IMR-90 (cell line): ENCODE data around the gene MFRP. TPM values are rescaled to one million over a fixed set of nuclear protein-coding genes. Genes with fewer than 3 reads are reported as not detected.

Source experiments
- ATAC-seq: fragments of 200-7000 bp; cut with Tn5 transposase; 2 replicates; pipeline ENCODE4 v1.9.1; 2020; ENCODE audit warnings: low read depth, mild to moderate bottlenecking, moderate library complexity
- BruUV-seq: library from RNA; stranded (reverse); fragments of 400-500 nt; replicated peaks from 2 replicates; lab custom pipeline; 2021; lab: Mats Ljungman, UMichigan
- CTCF ChIA-PET: fragments of 300-600 bp; formaldehyde crosslinking; extraction: SDS; loops from one replicate; lab custom pipeline; 2021; ENCODE audit warnings: antibody characterized with exemption; lab: Yijun Ruan, JAX
- POLR2A ChIA-PET: fragments of 300-600 bp; sonication (Branson Sonifier 250); formaldehyde crosslinking; loops from one replicate; lab custom pipeline; 2022; ENCODE audit warnings: antibody characterized with exemption; ENCODE audit not compliant: unreplicated experiment; lab: Charles Lee
- DNase-seq: peaks from one replicate; pipeline ENCODE4 v3.0.0; 2013
- H2AFZ ChIP-seq: replicated peaks from 2 replicates; pipeline ENCODE3; 2013; ENCODE audit warnings: low read length, mild to moderate bottlenecking; ENCODE audit not compliant: poor library complexity
- H2AK5ac ChIP-seq: 2 replicates; pipeline ENCODE4 v1.6.1; 2013; ENCODE audit warnings: low read depth, low read length, inconsistent platforms
- H2AK9ac ChIP-seq: replicated peaks from 2 replicates; pipeline ENCODE3; 2013; ENCODE audit warnings: mild to moderate bottlenecking, low read depth, low read length, moderate library complexity; ENCODE audit not compliant: poor library complexity
- H2BK120ac ChIP-seq: 2 replicates; pipeline ENCODE4 v1.6.1; 2013; ENCODE audit warnings: low read depth, low read length, inconsistent platforms
- H2BK15ac ChIP-seq: 3 replicates; pipeline ENCODE4 v1.6.1; 2013; ENCODE audit warnings: low read depth, low read length, inconsistent platforms
- H2BK20ac ChIP-seq: 2 replicates; pipeline ENCODE4 v1.6.1; 2013; ENCODE audit warnings: low read depth, mild to moderate bottlenecking, inconsistent platforms, low read length, moderate library complexity
- H2BK5ac ChIP-seq: 2 replicates; pipeline ENCODE4 v1.6.1; 2013; ENCODE audit warnings: mild to moderate bottlenecking, low read depth, low read length, inconsistent platforms; ENCODE audit not compliant: poor library complexity, severe bottlenecking
- H3K14ac ChIP-seq: replicated peaks from 2 replicates; pipeline ENCODE4 v1.6.1; 2013; ENCODE audit warnings: low read depth, low read length, inconsistent platforms
- H3K18ac ChIP-seq: 2 replicates; pipeline ENCODE4 v1.6.1; 2013; ENCODE audit warnings: low read depth, low read length, control low read depth
- H3K23ac ChIP-seq: 2 replicates; pipeline ENCODE4 v1.6.1; 2013; ENCODE audit warnings: low read depth, low read length, inconsistent platforms
- H3K27ac ChIP-seq: 2 replicates; pipeline ENCODE4 v1.5.1; 2013; ENCODE audit warnings: mild to moderate bottlenecking, control low read depth, low read length; ENCODE audit not compliant: insufficient read depth
- H3K27me3 ChIP-seq: 2 replicates; pipeline ENCODE4 v1.6.1; 2013; ENCODE audit warnings: low read length; ENCODE audit not compliant: control insufficient read depth, insufficient read depth
- H3K36me3 ChIP-seq: 2 replicates; pipeline ENCODE4 v1.6.1; 2013; ENCODE audit warnings: low read length, mixed read lengths; ENCODE audit not compliant: control insufficient read depth, insufficient read depth
- H3K4ac ChIP-seq: 2 replicates; pipeline ENCODE4 v1.6.1; 2013; ENCODE audit warnings: low read depth, low read length, inconsistent platforms
- H3K4me1 ChIP-seq: 2 replicates; pipeline ENCODE4 v1.6.1; 2013; ENCODE audit warnings: low read length, mixed read lengths; ENCODE audit not compliant: control insufficient read depth, insufficient read depth
- H3K4me2 ChIP-seq: 2 replicates; pipeline ENCODE4 v1.6.1; 2013; ENCODE audit warnings: low read depth, mild to moderate bottlenecking, control low read depth, low read length, moderate library complexity
- H3K4me3 ChIP-seq: 2 replicates; pipeline ENCODE4 v1.5.1; 2013; ENCODE audit warnings: low read depth, mild to moderate bottlenecking, control low read depth, low read length, moderate library complexity; ENCODE audit not compliant: insufficient read depth
- H3K56ac ChIP-seq: 2 replicates; pipeline ENCODE4 v1.6.1; 2013; ENCODE audit warnings: low read length, inconsistent platforms; ENCODE audit not compliant: insufficient read depth; ENCODE audit errors: extremely low read depth
- H3K79me1 ChIP-seq, 2 experiments: 2 replicates each; pipeline ENCODE4 v1.6.1; 2013; ENCODE audit warnings: low read length in 2 of 2, inconsistent platforms in 1 of 2, low read depth in 1 of 2
- H3K9ac ChIP-seq: 2 replicates; pipeline ENCODE4 v1.6.1; 2013; ENCODE audit warnings: low read depth, low read length, control low read depth
- H3K9me1 ChIP-seq: 2 replicates; pipeline ENCODE4 v1.6.1; 2013; ENCODE audit warnings: low read length, inconsistent platforms; ENCODE audit not compliant: insufficient read depth
- H3K9me3 ChIP-seq: 2 replicates; pipeline ENCODE4 v1.6.1; 2013; ENCODE audit warnings: low read length; ENCODE audit not compliant: control insufficient read depth, insufficient read depth
- H4K20me1 ChIP-seq: 2 replicates; pipeline ENCODE4 v1.6.1; 2013; ENCODE audit warnings: low read length, inconsistent platforms; ENCODE audit not compliant: insufficient read depth
- H4K5ac ChIP-seq: 2 replicates; pipeline ENCODE4 v1.6.1; 2013; ENCODE audit warnings: mild to moderate bottlenecking, low read depth, low read length, control low read depth
- H4K8ac ChIP-seq, 2 experiments: 2 replicates each; pipeline ENCODE4 v1.6.1; 2013; ENCODE audit warnings: low read depth in 2 of 2, low read length in 2 of 2, control low read depth in 1 of 2, inconsistent platforms in 1 of 2
- H4K91ac ChIP-seq: 2 replicates; pipeline ENCODE4 v1.6.1; 2013; ENCODE audit warnings: low read depth, low read length, inconsistent platforms; ENCODE audit not compliant: insufficient read depth
- BHLHE40 ChIP-seq: fragments of 150-350 bp; IDR thresholded peaks from 2 replicates; pipeline ENCODE4 v1.6.1; 2016; ENCODE audit warnings: mild to moderate bottlenecking, low read depth, low read length
- CEBPB ChIP-seq: IDR thresholded peaks from 2 replicates; pipeline ENCODE4 v1.6.1; 2012; ENCODE audit warnings: low read depth, low read length, improper control_type of control experiment
- CHD1 ChIP-seq: IDR thresholded peaks from 2 replicates; pipeline ENCODE4 v1.6.1; 2012; ENCODE audit warnings: low read depth, low read length, improper control_type of control experiment
- FOS ChIP-seq: fragments of 150-350 bp; IDR thresholded peaks from 2 replicates; pipeline ENCODE4 v1.6.1; 2016; ENCODE audit warnings: low read depth, low read length
- MAFK ChIP-seq: IDR thresholded peaks from 2 replicates; pipeline ENCODE4 v1.6.1; 2012; ENCODE audit warnings: low read depth, low read length, improper control_type of control experiment
- MAZ ChIP-seq: IDR thresholded peaks from 2 replicates; pipeline ENCODE4 v1.6.1; 2012; ENCODE audit warnings: low read depth, mild to moderate bottlenecking, low read length, improper control_type of control experiment, moderate library complexity, borderline replicate concordance
- MXI1 ChIP-seq: IDR thresholded peaks from 2 replicates; pipeline ENCODE4 v1.6.1; 2012; ENCODE audit warnings: low read depth, mild to moderate bottlenecking, low read length, moderate library complexity, borderline replicate concordance
- NFE2L2 ChIP-seq: fragments of 150-350 bp; IDR thresholded peaks from 2 replicates; pipeline ENCODE4 v1.6.1; 2016; ENCODE audit warnings: low read depth, mild to moderate bottlenecking, low read length
- POLR2A ChIP-seq: IDR thresholded peaks from 2 replicates; pipeline ENCODE4 v1.6.1; 2012; ENCODE audit warnings: mild to moderate bottlenecking, low read depth, low read length
- RAD21 ChIP-seq: IDR thresholded peaks from 2 replicates; pipeline ENCODE4 v1.6.1; 2012; ENCODE audit warnings: low read length, improper control_type of control experiment
- RCOR1 ChIP-seq: IDR thresholded peaks from 2 replicates; pipeline ENCODE4 v1.6.1; 2012; ENCODE audit warnings: mild to moderate bottlenecking, low read length, improper control_type of control experiment; ENCODE audit not compliant: insufficient replicate concordance
- RFX5 ChIP-seq: IDR thresholded peaks from 2 replicates; pipeline ENCODE4 v1.8.0; 2012; ENCODE audit warnings: low read depth, mild to moderate bottlenecking, low read length, moderate library complexity
- SMC3 ChIP-seq: fragments of 150-350 bp; IDR thresholded peaks from 2 replicates; pipeline ENCODE4 v1.6.1; 2016; ENCODE audit warnings: low read depth, mild to moderate bottlenecking, antibody characterized with exemption, low read length, moderate library complexity
- WGBS, 2 experiments: methylation state at CpG; one replicate each; pipeline versions ENCODE4 v1.1.5 to v1.1.7; 2013; ENCODE audit warnings: missing lambda C conversion rate in 2 of 2; ENCODE audit not compliant: insufficient read length in 1 of 2; ENCODE audit errors: extremely low coverage in 2 of 2; 5-methylcytosine and 5-hydroxymethylcytosine counted together
- dilution Hi-C: fragments of 300-500 bp; cut with HindIII; formaldehyde crosslinking; loops from one replicate; pipeline ENCODE4 v1.14.3; 2018; ENCODE audit warnings: low sequenced_read_pairs; ENCODE audit not compliant: unreplicated experiment
- in situ Hi-C: fragments of 300-500 bp; cut with MboI; formaldehyde crosslinking; loops from 3 replicates; pipeline ENCODE4 v1.14.3; 2019; ENCODE audit warnings: low sequenced_read_pairs, inconsistent platforms, mixed read lengths
- intact Hi-C: fragments of 100-400 bp; cut with micrococcal nuclease; formaldehyde crosslinking; loops from 2 replicates; pipeline ENCODE4 v1.10.0; 2022
- polyA plus RNA-seq, 3 experiments: library from polyadenylated mRNA; depleted of rRNA; stranded (reverse); fragments of >200 nt; gene quantifications; 2 replicates each; pipeline ENCODE4 v1.2.3, GENCODE V29; 2012; ENCODE audit warnings: low replicate concordance in 1 of 3
- total RNA-seq: library from RNA; depleted of rRNA; stranded (reverse); fragments of >200 nt; gene quantifications from 2 replicates; pipeline ENCODE4 v1.2.3, GENCODE V29; 2012
- TF ChIP-seq, protein P1 (sequence below): fragments of 150-350 bp; IDR thresholded peaks from 2 replicates; pipeline ENCODE4 v1.6.1; 2017; ENCODE audit warnings: mild to moderate bottlenecking, antibody characterized with exemption, low read length, low read depth
- TF ChIP-seq, protein P2 (sequence below): conservative IDR thresholded peaks from 2 replicates; pipeline ENCODE4 v1.5.1; 2012; ENCODE audit warnings: mild to moderate bottlenecking, low read depth, low read length, improper control_type of control experiment
- TF ChIP-seq, protein P3 (sequence below): fragments of 150-350 bp; IDR thresholded peaks from 2 replicates; pipeline ENCODE4 v1.6.1; 2016; ENCODE audit warnings: low read depth, mild to moderate bottlenecking, low read length, moderate library complexity, borderline replicate concordance

MFRP gene
- total and polyA plus RNA-seq, 2 of the 4 experiments (the other 2 are of a cell fraction), result not detected

- Histone ChIP-seq H3K23ac (no peak overlapping the region), H3K4me2 (no peak overlapping the region), H3K36me3 (peaks cover 61% of the 10 kb centered on the region), H3K18ac (no peak overlapping the region), H4K91ac (no peak overlapping the region), H3K4me1 (peaks cover 17% of the 10 kb centered on the region), H2AK9ac (no peak overlapping the region), H3K4ac (no peak overlapping the region), H2AK5ac (no peak overlapping the region), H3K27me3 (no peaks in the 10 kb centered on the region), H4K20me1 (peaks cover 21% of the 10 kb centered on the region), H3K9me3 (no peaks in the 10 kb centered on the region), H3K9me1 (peaks cover 17% of the 10 kb centered on the region; the same call in 1 of the 2 replicates), H2BK5ac (no peak overlapping the region), H3K14ac (no peak overlapping the region), H3K27ac (no peak overlapping the region), H4K8ac (no peak overlapping the region), H2BK15ac (no peak overlapping the region), H3K56ac (no peak overlapping the region), H3K4me3 (no peak overlapping the region), H3K79me1 (peaks cover 10 to 44% of the 10 kb centered on the region in 2 experiments; a peak in 3 of 4 replicates), H3K9ac (no peak overlapping the region), H4K5ac (no peak overlapping the region), H2AFZ (no peak overlapping the region), H2BK120ac (no peak overlapping the region), H2BK20ac (no peak overlapping the region)
- 94% methylated on average over 17 of the region's 20 CpGs; no CpG with 5 or more reads in 1 of the 2 experiments for WGBS, 2 experiments
- dilution Hi-C loops (no loop called here), intact Hi-C loops (no loop called here), in situ Hi-C loops (no loop called here)
- TF ChIP-seq MXI1 (no peak), POLR2A (no peak), RAD21 (no peak), NFE2L2 (no peak), SMC3 (no peak), RCOR1 (no peak), BHLHE40 (no peak), RFX5 (no peak), CHD1 (no peak), FOS (no peak), CEBPB (no peak), MAFK (no peak), MAZ (no peak)
- TF ChIP-seq, protein P1, sequence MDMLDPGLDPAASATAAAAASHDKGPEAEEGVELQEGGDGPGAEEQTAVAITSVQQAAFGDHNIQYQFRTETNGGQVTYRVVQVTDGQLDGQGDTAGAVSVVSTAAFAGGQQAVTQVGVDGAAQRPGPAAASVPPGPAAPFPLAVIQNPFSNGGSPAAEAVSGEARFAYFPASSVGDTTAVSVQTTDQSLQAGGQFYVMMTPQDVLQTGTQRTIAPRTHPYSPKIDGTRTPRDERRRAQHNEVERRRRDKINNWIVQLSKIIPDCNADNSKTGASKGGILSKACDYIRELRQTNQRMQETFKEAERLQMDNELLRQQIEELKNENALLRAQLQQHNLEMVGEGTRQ, result no peak
- TF ChIP-seq, protein P2, sequence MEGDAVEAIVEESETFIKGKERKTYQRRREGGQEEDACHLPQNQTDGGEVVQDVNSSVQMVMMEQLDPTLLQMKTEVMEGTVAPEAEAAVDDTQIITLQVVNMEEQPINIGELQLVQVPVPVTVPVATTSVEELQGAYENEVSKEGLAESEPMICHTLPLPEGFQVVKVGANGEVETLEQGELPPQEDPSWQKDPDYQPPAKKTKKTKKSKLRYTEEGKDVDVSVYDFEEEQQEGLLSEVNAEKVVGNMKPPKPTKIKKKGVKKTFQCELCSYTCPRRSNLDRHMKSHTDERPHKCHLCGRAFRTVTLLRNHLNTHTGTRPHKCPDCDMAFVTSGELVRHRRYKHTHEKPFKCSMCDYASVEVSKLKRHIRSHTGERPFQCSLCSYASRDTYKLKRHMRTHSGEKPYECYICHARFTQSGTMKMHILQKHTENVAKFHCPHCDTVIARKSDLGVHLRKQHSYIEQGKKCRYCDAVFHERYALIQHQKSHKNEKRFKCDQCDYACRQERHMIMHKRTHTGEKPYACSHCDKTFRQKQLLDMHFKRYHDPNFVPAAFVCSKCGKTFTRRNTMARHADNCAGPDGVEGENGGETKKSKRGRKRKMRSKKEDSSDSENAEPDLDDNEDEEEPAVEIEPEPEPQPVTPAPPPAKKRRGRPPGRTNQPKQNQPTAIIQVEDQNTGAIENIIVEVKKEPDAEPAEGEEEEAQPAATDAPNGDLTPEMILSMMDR, result no peak
- TF ChIP-seq, protein P3, sequence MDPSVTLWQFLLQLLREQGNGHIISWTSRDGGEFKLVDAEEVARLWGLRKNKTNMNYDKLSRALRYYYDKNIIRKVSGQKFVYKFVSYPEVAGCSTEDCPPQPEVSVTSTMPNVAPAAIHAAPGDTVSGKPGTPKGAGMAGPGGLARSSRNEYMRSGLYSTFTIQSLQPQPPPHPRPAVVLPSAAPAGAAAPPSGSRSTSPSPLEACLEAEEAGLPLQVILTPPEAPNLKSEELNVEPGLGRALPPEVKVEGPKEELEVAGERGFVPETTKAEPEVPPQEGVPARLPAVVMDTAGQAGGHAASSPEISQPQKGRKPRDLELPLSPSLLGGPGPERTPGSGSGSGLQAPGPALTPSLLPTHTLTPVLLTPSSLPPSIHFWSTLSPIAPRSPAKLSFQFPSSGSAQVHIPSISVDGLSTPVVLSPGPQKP, result no peak
- DNase-seq (no peak), ATAC-seq (no peak)
- ChIA-PET CTCF (no interaction called here), POLR2A (interaction anchor here (0.5 kb wide), 1 partner anchor 225 kb away, joined by 5 read pairs; no protein-coding TSS in a partner anchor)
- BruUV-seq, result no TSS peak
These were observed 35.8 kb downstream of the MFRP start for GRCh38 chr11:119310682-119311052.
